Vagina (tissue), 2 donors: ENCODE results near the gene RASAL2.

Experiments used
- CTCF ChIP-seq, 3 experiments: fragments of 450-650 bp in 2 of 3; fragments of 200-600 bp in 1 of 3; sonication (generic) in 1 of 3; IDR thresholded peaks; one replicate each; pipeline ENCODE4 v1.5.1; 2017 to 2019; ENCODE audit warnings: antibody characterized with exemption in 3 of 3, mild to moderate bottlenecking in 2 of 3, moderate library complexity in 2 of 3
- POLR2A ChIP-seq, 2 donors: fragments of 450-650 bp; IDR thresholded peaks; one replicate each; pipeline ENCODE4 v1.6.1; 2017; ENCODE audit warnings: antibody characterized with exemption in 2 of 2, mild to moderate bottlenecking in 2 of 2, moderate library complexity in 2 of 2
- POLR2AphosphoS5 ChIP-seq, 2 donors: sonication (generic); formaldehyde crosslinking; IDR thresholded peaks; one replicate each; pipeline ENCODE4 v1.9.0; 2017; ENCODE audit warnings: antibody characterized with exemption in 2 of 2, mild to moderate bottlenecking in 2 of 2, low read depth in 1 of 2; ENCODE audit not compliant: insufficient read depth in 1 of 2

- TF ChIP-seq CTCF (IDR thresholded peaks at IDR 0.05) = no peak
- TF ChIP-seq POLR2A (IDR thresholded peaks at IDR 0.05) = no peak
- no peak for TF ChIP-seq POLR2AphosphoS5 (IDR thresholded peaks at IDR 0.05; ENCODE audit: insufficient read depth in 1 of 2, low read depth in 1 of 2)
These were observed 40.2 kb downstream of the RASAL2 start for GRCh38 chr1:178134061-178134460.
